Measurements from ENCODE around the gene MRPL49. TPM values are rescaled to one million over a fixed set of nuclear protein-coding genes. Genes with fewer than 3 reads are reported as not detected.

The MRPL49 gene
- 100 to 1,000 TPM in 1 of 4 donors, 10 to 100 TPM in 3; 10.5 to 119 (median 60.9) TPM for total RNA-seq

DNA sequence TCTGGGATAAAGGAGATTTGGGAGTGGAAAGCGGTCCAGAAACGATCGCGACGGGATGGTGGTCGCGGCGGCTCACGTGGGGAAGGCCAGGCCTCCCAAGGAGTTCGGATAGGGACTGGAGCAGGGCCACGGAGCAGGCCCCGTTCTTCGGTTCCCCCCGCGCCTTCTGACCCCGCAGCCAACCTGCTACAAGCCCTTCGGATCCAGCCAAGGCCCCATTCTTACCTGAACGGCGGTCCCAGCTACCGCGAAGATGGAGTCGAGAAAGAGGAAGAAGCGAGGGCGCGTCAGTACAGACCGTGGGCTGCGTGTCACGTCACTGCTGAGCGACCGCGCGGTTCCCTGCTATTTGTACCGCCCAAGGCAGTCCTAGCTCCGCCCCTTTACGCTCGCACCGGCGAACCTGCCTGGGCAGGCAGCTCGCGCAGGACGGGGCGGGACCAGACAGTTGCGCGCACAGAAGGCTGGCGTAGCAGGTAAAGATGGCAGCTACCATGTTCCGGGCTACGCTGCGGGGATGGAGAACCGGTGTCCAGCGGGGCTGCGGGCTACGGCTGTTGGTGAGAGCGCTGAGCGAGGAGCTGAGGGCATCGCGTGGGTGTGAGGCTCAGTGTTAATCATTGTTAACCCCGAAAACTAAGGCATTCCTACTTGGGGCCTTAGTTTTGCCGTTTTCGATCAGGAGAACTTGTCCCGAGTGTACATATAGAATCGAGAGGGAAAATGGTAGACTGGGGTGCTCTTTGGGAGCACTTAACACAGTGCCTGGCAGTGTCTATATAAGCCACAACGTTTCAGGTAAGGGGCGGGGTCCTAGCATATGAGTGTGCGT lies at the start of gene MRPL49, which contains the start of gene FAU:
MRPL49 (plus strand) TSS at position 457 of the 832 bp plus-strand sequence; CDS start at position 483, 26 bp downstream.
FAU (minus strand) TSS at position 270 of the 832 bp plus-strand sequence. CDS start 321 bp downstream, outside the sequence.
- peaks cover 11 to 32% (median 19%) of the 10 kb centered on the region in 4 donors for H3K4me1 ChIP-seq
- no peaks in the 10 kb centered on the region for H3K27me3 ChIP-seq
- in situ Hi-C loops (cut with MboI; ENCODE audit: low pct_ligation_motif_present in 1 of 4, low pct_unique_long_range_greater_than_20kb in 1 of 4, low sequenced_read_pairs in 3 of 4) = no loop called here
- intact Hi-C loops (cut with DNase I; ENCODE audit: low total_unique reads) = no loop called here
- peak within 1 kb of the TSS; percentile 54 to 94 (median 80) for H3K4me3 ChIP-seq
- TF ChIP-seq POLR2AphosphoS5 (IDR thresholded peaks at IDR 0.05) (peak; percentile 98 to 99 (median 98)), POLR2A (IDR thresholded peaks at IDR 0.05) (peak; percentile 97)
- TF ChIP-seq, protein P1, sequence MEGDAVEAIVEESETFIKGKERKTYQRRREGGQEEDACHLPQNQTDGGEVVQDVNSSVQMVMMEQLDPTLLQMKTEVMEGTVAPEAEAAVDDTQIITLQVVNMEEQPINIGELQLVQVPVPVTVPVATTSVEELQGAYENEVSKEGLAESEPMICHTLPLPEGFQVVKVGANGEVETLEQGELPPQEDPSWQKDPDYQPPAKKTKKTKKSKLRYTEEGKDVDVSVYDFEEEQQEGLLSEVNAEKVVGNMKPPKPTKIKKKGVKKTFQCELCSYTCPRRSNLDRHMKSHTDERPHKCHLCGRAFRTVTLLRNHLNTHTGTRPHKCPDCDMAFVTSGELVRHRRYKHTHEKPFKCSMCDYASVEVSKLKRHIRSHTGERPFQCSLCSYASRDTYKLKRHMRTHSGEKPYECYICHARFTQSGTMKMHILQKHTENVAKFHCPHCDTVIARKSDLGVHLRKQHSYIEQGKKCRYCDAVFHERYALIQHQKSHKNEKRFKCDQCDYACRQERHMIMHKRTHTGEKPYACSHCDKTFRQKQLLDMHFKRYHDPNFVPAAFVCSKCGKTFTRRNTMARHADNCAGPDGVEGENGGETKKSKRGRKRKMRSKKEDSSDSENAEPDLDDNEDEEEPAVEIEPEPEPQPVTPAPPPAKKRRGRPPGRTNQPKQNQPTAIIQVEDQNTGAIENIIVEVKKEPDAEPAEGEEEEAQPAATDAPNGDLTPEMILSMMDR (IDR thresholded peaks at IDR 0.05) = no peak
- peak; percentile 100 for DNase-seq
- 0% methylated on average over 7 to 64 of the region's 64 CpGs for WGBS, 2 donors (ENCODE audit: low coverage in 1 of 2)
- peak within 1 kb of the TSS; percentile 89 to 97 (median 96) for H3K27ac ChIP-seq
- H3K9me3 ChIP-seq = no peaks in the 10 kb centered on the region
- H3K36me3 ChIP-seq = peaks cover 0 to 46% (median 13%) of the 10 kb centered on the region in 4 donors

DNA sequence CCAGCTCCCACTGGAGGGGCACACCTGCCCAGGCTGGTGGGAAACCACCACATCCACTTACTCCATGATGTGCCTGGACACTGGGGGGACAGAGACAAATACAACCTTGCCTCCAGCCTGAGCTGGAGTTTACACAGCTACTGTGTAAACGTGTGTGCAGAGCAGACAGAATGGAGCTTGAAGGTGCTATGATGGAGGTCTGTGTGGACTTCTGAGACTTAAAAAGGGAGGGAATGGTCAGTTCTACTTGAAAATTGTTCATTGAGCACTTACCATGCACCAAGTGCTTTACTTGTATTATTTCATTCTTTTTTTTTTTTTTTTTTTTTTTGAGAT lies 49.5 kb upstream of the MRPL49 start:
- Histone ChIP-seq H3K4me1 (no peaks in the 10 kb centered on the region), H3K27me3 (no peaks in the 10 kb centered on the region), H3K27ac (no peak overlapping the region), H3K9me3 (no peaks in the 10 kb centered on the region), H3K4me3 (no peak overlapping the region), H3K36me3 (no peaks in the 10 kb centered on the region)
- DNase-seq = no peak
- 42% methylated on average over 1 of the region's 1 CpG; no CpG with 5 or more reads in 1 of the 2 donors for WGBS, 2 donors (ENCODE audit: low coverage in 1 of 2)
- TF ChIP-seq POLR2AphosphoS5 (IDR thresholded peaks at IDR 0.05) (no peak), POLR2A (IDR thresholded peaks at IDR 0.05) (no peak), EP300 (IDR thresholded peaks at IDR 0.05; ENCODE audit: low read depth) (no peak)
- TF ChIP-seq, protein P1 (IDR thresholded peaks at IDR 0.05) = no peak
- in situ Hi-C loops (cut with MboI; ENCODE audit: low pct_ligation_motif_present in 1 of 4, low pct_unique_long_range_greater_than_20kb in 1 of 4, low sequenced_read_pairs in 3 of 4) (no loop called here), intact Hi-C loops (cut with DNase I; ENCODE audit: low total_unique reads) (no loop called here)

DNA sequence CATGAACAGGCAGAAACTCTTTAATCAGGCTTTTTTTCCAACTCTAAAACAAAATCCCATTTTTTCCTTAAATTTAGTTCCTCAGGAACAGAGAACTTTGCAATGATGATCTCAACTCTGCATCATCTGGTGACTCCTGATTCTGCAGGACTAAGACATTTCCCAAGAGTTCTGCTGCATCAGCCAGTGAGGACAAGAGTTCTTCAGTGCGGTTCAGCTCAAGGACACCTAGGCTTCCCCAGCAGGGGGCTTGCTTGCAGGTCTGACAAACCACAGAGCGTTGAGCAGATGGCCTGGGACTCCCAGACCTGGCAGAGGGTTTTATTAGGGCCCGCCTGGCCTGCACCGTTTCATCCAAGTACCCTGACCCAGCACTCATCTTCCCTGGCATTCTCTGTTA lies 44.7 kb upstream of the MRPL49 start:
- no peaks in the 10 kb centered on the region for H3K36me3 ChIP-seq
- TF ChIP-seq, protein P1 (IDR thresholded peaks at IDR 0.05) = no peak
- TF ChIP-seq POLR2AphosphoS5 (IDR thresholded peaks at IDR 0.05) = no peak
- no peak for TF ChIP-seq POLR2A (IDR thresholded peaks at IDR 0.05)
- TF ChIP-seq EP300 (IDR thresholded peaks at IDR 0.05; ENCODE audit: low read depth) = no peak
- in situ Hi-C loops (cut with MboI; ENCODE audit: low pct_ligation_motif_present in 1 of 4, low pct_unique_long_range_greater_than_20kb in 1 of 4, low sequenced_read_pairs in 3 of 4) (no loop called here), intact Hi-C loops (cut with DNase I; ENCODE audit: low total_unique reads) (no loop called here)
- WGBS, 2 donors (ENCODE audit: low coverage in 1 of 2) = 85 to 86% methylated on average over 1 to 4 of the region's 4 CpGs
- no peak overlapping the region for H3K4me3 ChIP-seq
- H3K9me3 ChIP-seq = no peaks in the 10 kb centered on the region
- DNase-seq = no peak
- peak overlapping the region in 1 of 4 donors; percentile 23 for H3K27ac ChIP-seq
- H3K27me3 ChIP-seq = no peaks in the 10 kb centered on the region
- peaks cover 0 to 6% (median 3%) of the 10 kb centered on the region in 4 donors for H3K4me1 ChIP-seq

DNA sequence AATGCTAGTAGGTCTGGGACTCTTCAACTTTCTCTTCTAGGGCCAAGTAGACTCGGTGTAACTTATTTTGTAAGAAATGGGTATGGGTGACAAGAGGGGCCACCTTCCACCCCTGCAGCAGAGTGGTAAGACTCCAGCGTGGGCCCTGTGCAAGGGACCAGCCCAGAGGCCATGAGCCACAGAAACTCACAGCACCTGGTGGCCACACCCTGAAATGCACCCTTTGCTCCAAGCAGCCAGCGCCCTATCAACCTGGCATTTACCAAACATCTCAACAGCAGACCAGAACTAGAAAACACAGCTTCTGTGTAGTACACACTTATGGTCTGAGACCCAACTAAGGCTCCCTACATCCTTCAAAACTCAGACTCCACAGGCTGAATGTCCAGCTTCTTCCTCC lies 44.0 kb upstream of the MRPL49 start:
- Histone ChIP-seq H3K36me3 (no peaks in the 10 kb centered on the region), H3K27ac (peak overlapping the region in 3 of 4 donors; percentile 4 to 38 (median 23)), H3K4me1 (peaks cover 0 to 7% (median 4%) of the 10 kb centered on the region in 4 donors), H3K27me3 (no peaks in the 10 kb centered on the region), H3K4me3 (no peak overlapping the region), H3K9me3 (no peaks in the 10 kb centered on the region)
- intact Hi-C loops (cut with DNase I; ENCODE audit: low total_unique reads) = no loop called here
- TF ChIP-seq POLR2A (IDR thresholded peaks at IDR 0.05) (no peak), EP300 (IDR thresholded peaks at IDR 0.05; ENCODE audit: low read depth) (no peak), POLR2AphosphoS5 (IDR thresholded peaks at IDR 0.05) (no peak)
- TF ChIP-seq, protein P1 (IDR thresholded peaks at IDR 0.05) = peak; percentile 59 to 90 (median 77)
- in situ Hi-C loops (cut with MboI; ENCODE audit: low pct_ligation_motif_present in 1 of 4, low pct_unique_long_range_greater_than_20kb in 1 of 4, low sequenced_read_pairs in 3 of 4) = no loop called here
- WGBS, 2 donors (ENCODE audit: low coverage in 1 of 2) = 37% methylated on average over 3 of the region's 3 CpGs; no CpG with 5 or more reads in 1 of the 2 donors
- peak; percentile 86 for DNase-seq
